Activated T-cell treated with anti-CD3 and anti-CD28 coated beads, Interleukin-2, amount 50 U/mL, for 48 hours (primary cell): Measurements from ENCODE around the gene LHFPL3.

Experiments
- DNase-seq, 2 experiments: peaks; one replicate each; pipeline ENCODE4 v3.0.0-alpha.2; 2020

Gene LHFPL3

GRCh38 chr7:104723001-104723400, 394.6 kb downstream of the LHFPL3 start:
- DNase-seq = no peak

- no peak for DNase-seq
These were observed 430.1 kb downstream of the LHFPL3 start for GRCh38 chr7:104758504-104758903.

GRCh38 chr7:104761892-104762291, 433.5 kb downstream of the LHFPL3 start:
- no peak for DNase-seq

DNA sequence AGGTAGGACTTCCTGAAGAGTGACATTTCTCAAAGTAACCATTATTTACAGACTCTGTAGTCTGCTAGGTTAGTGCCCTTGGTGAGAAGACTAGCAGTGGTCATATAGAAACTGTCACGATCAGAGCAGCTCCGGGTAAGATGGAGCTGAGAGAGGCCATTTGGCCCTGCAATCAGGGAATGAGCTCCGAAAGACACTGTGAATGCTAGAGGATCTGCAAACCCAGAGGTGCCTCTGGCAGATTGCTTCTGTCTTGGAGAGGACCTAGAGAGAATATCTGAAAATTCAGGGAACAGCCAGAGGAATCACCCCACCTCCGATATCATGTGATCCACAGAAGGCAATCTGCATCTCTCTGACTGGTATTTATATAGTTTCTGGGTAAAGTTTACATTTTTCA, 438.7 kb downstream of the LHFPL3 start:
- DNase-seq = no peak

GRCh38 chr7:104767826-104768536, 439.6 kb downstream of the LHFPL3 start:
- no peak for DNase-seq

DNA sequence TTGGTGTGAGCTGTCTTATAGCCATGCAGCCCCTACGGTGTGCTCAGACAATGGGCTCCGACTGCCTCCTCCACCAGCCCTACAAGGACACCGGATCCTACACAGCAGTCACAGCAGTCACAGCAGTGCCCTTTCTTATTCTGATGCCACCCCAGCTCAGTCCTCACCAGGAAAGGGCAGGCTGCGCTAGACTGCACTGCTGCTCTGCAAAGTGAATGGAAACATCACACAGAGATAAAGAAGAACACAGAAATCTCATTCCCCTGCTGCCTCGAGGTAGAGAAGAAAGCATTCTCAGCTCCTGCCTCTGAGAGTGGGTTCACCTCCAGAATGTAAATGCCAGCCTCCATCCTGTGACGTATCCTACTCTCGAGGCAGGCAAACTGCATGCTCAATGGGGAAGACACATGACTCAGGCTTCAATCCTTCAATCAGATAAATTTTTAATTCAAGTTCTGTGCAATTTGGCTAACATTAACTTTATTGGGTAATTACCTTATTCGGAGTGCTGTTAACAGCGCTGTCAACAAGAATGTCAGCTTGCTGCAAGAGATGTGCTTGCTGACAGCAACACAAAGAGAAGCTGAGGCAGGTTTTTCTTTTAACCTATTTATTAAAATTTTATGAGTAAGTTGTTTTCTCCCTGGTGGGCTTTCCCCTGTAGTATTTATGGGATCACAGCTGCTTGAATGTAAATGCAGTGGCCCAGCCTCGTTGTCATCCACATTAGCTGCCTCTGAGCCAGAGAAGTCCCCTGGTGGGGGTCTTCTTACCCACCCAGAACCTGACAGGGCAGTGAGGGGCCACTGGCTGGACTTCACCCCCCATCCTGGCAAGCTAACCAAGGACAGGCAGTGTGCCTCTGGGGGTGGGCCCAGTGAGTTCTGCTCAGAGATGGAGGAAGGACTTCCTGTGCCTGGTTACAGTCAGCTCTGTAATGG, 444.3 kb downstream of the LHFPL3 start:
- no peak for DNase-seq

- DNase-seq = no peak
These were observed 445.4 kb downstream of the LHFPL3 start for GRCh38 chr7:104773796-104774195.

- no peak for DNase-seq
These were observed 447.1 kb downstream of the LHFPL3 start for GRCh38 chr7:104775531-104775930.

GRCh38 chr7:104777301-104777800, 448.9 kb downstream of the LHFPL3 start:
- DNase-seq = no peak

GRCh38 chr7:104779888-104780287, 451.5 kb downstream of the LHFPL3 start:
- DNase-seq = no peak

- no peak for DNase-seq
These were observed 456.3 kb downstream of the LHFPL3 start for GRCh38 chr7:104784686-104785085.

GRCh38 chr7:104789780-104790179, 461.4 kb downstream of the LHFPL3 start:
- no peak for DNase-seq

- DNase-seq = no peak
These were observed 462.0 kb downstream of the LHFPL3 start for GRCh38 chr7:104790440-104790839.

DNA sequence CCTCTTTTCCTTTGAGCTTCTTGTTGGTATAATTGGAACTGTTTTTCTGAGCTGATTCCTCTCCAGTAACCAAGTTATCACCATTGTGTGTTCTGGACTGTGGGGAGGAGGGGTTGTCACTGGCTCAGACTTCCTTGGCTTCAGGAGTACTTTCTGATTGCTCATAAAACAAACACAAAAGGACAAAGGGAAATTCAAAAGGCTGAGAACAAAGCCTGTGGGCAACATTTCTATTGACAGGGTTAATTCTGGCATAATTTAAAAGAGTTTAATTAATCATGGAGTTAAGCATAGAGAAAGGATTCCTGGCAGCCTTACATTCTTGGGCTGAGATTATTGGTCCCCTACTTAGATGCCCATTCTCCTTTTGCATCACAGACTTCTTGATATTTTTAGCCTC, 462.7 kb downstream of the LHFPL3 start:
- no peak for DNase-seq

DNA sequence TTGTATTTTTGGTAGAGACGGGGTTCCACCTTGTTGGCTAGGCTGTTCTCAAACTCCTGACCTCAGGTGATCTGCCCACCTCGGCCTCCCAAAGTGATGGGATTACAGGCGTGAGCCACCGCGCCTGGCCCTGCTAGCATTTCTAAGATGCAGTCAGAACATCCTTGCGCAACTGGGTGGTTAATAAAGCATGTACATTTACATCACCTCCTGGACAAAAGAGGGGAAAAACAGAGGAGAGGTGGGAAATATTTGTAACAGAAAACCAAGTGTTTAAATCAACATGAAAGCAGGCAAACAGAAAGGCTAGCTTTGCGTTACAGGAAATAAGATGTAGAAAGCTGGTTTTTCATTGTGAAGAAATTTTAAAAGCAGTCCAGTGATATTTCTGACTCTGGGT, 464.7 kb downstream of the LHFPL3 start:
- DNase-seq = no peak

GRCh38 chr7:104794154-104794553, 465.8 kb downstream of the LHFPL3 start:
- DNase-seq = no peak

DNA sequence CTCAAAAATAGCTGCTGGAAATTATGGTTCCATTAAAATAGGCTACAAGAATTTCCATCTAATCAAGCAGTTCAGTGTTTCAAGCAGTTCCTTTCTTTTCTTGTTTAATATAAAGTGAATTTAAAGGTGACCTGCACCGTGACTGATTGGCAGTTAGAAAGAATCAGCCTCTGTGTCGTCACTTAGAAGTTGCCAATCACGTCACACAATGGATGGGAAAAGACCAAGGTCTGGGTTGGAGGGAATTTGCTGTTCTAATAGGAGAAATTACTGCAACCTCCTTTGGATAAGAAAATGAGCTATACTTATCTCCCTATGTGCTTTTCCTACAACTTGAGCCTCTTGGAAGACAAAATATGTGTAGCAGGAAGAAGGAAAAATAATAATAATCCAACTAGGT, 466.2 kb downstream of the LHFPL3 start:
- no peak for DNase-seq

DNA sequence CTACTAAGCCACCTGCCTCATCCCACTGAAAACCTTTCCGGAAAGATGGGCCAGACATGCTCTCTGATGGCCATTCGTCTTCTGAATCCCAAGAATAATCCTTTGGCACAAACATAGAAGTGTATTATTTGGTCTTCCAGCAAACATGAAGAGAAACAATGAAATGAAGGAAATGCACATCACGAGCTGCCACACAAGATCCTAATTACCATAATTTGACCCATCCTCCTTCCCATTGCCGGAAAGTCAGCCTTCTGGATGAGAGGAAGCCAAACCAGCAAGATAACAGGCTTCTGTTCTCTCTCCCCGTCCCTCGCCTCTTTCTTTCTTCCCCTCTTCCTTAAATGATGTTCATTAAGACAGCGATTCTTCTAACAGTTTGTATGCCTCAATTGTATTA, 466.7 kb downstream of the LHFPL3 start:
- DNase-seq = no peak

- no peak for DNase-seq
These were observed 467.4 kb downstream of the LHFPL3 start for GRCh38 chr7:104795616-104796398.

DNA sequence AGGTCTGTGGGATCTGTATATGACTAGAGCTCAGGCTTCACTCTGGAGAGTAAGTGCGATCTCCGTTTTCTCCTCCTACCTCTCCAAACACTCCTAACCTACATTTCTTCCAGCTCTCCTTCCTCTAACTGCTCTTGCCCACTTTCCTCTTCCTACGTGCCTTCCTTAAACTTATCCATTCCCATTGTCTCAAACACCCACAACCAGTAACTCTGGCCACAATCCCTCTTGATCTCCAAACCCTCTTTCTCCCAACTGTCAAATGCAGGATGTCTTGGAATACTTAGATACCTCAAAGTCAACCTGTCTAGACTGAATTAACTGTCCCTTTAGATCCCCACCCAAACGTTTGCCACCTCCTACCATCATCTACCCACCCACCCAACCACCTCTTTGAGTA, 471.9 kb downstream of the LHFPL3 start:
- no peak for DNase-seq

- no peak for DNase-seq
These were observed 472.6 kb downstream of the LHFPL3 start for GRCh38 chr7:104801022-104801421.

GRCh38 chr7:104803931-104804330, 475.5 kb downstream of the LHFPL3 start:
- DNase-seq = no peak

DNA sequence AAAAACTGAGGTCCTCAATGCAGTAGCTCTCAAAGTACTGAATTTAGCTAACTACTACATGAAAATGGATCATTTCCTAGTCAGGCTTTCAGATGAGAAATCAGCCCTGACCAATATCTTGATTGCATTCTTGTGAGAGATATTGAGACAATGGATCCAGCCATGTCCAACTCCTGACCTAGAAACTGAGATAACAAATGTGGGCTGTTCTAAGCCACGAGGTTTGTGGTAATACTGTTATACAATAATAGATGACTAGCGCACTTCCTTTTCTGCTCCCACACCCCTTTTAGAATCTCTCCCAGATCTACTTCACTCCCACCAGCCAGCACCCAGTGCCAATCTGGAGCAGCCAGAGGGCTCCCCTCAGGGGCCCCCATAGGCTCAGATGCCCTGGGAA, 476.3 kb downstream of the LHFPL3 start:
- no peak for DNase-seq
